A673 (cell line): Measurements from ENCODE around the gene ZNF619.

ENCODE experiments used
- CTCF ChIP-seq: fragments of 300-800, 200-600 bp; sonication (generic); conservative IDR thresholded peaks from 2 replicates; pipeline ENCODE4 v1.5.1; 2017; ENCODE audit warnings: low read depth, mild to moderate bottlenecking, antibody characterized with exemption, low read length, moderate library complexity, mixed read lengths
- EZH2 ChIP-seq: fragments of 200-600 bp; sonication (generic); IDR thresholded peaks from 2 replicates; pipeline ENCODE4 v1.6.1; 2017; ENCODE audit warnings: borderline replicate concordance, low read depth, mild to moderate bottlenecking, mixed read lengths, antibody characterized with exemption, low read length; ENCODE audit not compliant: poor library complexity, severe bottlenecking

- TF ChIP-seq CTCF: no peak
- no peak for TF ChIP-seq EZH2
Measured at GRCh38 chr3:40452562-40452875, 24.4 kb upstream of the ZNF619 start.
